Measurements from ENCODE around the gene SLC66A2. TPM values are rescaled to one million over a fixed set of nuclear protein-coding genes. Genes with fewer than 3 reads are reported as not detected.
A peak's percentile ranks its signal among the peaks of the same experiment; 100 is the strongest.

The SLC66A2 gene
- total and polyA plus RNA-seq, 2 of the 13 experiments (the other 11 are each of a cell fraction or from before 2014, with no cell fraction given) = 33.5 to 41.9 TPM

GRCh38 chr18:79933765-79934164 lies 17.7 kb downstream of the SLC66A2 start (continued):
- TF ChIP-seq POLR2AphosphoS2 (IDR thresholded peaks at IDR 0.05; ENCODE audit: low read depth, low read length) = no peak
- no peak for TF ChIP-seq MBD4 (IDR thresholded peaks at IDR 0.05; ENCODE audit: borderline replicate concordance, low read length)
- TF ChIP-seq, protein P1, sequence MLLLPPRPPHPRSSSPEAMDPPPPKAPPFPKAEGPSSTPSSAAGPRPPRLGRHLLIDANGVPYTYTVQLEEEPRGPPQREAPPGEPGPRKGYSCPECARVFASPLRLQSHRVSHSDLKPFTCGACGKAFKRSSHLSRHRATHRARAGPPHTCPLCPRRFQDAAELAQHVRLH (CRISPR knock-in tag; IDR thresholded peaks at IDR 0.05; ENCODE audit: borderline replicate concordance, low read depth) = 0 out of 2 replicates have a peak, but pooled peaks have one; percentile 37
- TF ChIP-seq TCF7L2 (IDR thresholded peaks at IDR 0.05; ENCODE audit: low read depth, low read length) = no peak
- TF ChIP-seq, protein P2, sequence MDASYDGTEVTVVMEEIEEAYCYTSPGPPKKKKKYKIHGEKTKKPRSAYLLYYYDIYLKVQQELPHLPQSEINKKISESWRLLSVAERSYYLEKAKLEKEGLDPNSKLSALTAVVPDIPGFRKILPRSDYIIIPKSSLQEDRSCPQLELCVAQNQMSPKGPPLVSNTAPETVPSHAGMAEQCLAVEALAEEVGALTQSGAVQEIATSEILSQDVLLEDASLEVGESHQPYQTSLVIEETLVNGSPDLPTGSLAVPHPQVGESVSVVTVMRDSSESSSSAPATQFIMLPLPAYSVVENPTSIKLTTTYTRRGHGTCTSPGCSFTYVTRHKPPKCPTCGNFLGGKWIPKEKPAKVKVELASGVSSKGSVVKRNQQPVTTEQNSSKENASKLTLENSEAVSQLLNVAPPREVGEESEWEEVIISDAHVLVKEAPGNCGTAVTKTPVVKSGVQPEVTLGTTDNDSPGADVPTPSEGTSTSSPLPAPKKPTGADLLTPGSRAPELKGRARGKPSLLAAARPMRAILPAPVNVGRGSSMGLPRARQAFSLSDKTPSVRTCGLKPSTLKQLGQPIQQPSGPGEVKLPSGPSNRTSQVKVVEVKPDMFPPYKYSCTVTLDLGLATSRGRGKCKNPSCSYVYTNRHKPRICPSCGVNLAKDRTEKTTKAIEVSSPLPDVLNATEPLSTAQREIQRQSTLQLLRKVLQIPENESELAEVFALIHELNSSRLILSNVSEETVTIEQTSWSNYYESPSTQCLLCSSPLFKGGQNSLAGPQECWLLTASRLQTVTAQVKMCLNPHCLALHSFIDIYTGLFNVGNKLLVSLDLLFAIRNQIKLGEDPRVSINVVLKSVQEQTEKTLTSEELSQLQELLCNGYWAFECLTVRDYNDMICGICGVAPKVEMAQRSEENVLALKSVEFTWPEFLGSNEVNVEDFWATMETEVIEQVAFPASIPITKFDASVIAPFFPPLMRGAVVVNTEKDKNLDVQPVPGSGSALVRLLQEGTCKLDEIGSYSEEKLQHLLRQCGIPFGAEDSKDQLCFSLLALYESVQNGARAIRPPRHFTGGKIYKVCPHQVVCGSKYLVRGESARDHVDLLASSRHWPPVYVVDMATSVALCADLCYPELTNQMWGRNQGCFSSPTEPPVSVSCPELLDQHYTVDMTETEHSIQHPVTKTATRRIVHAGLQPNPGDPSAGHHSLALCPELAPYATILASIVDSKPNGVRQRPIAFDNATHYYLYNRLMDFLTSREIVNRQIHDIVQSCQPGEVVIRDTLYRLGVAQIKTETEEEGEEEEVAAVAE (CRISPR knock-in tag; IDR thresholded peaks at IDR 0.05; ENCODE audit: borderline replicate concordance) = 0 out of 2 replicates have a peak, but pooled peaks have one; percentile 27
- peak; percentile 44; the same call in 1 of the 2 replicates for TF ChIP-seq ELF1 (CRISPR knock-in tag; IDR thresholded peaks at IDR 0.05)
- TF ChIP-seq THAP11 (CRISPR knock-in tag; IDR thresholded peaks at IDR 0.05) = peak; percentile 55; the same call in 1 of the 2 replicates
- no peak for TF ChIP-seq DMAP1 (CRISPR knock-in tag; IDR thresholded peaks at IDR 0.05)
- no peak for TF ChIP-seq SRSF4 (IDR thresholded peaks at IDR 0.05; ENCODE audit: low read depth, low read length, poor library complexity, severe bottlenecking)
- TF ChIP-seq MXD4 (CRISPR knock-in tag; IDR thresholded peaks at IDR 0.05) = no peak; the same call in 1 of the 2 replicates
- TF ChIP-seq DRAP1 (CRISPR knock-in tag; IDR thresholded peaks at IDR 0.05) = no peak
- TF ChIP-seq FOXK2 (IDR thresholded peaks at IDR 0.05) = peak; percentile 61
- no peak for TF ChIP-seq ZNF446 (CRISPR knock-in tag; IDR thresholded peaks at IDR 0.05)
- TF ChIP-seq MAF1 (CRISPR knock-in tag; IDR thresholded peaks at IDR 0.05; ENCODE audit: borderline replicate concordance) = no peak
- no peak for TF ChIP-seq SYNCRIP (IDR thresholded peaks at IDR 0.05; ENCODE audit: insufficient read depth, low read depth, low read length)
- TF ChIP-seq ZNF230 (CRISPR knock-in tag; IDR thresholded peaks at IDR 0.05) = no peak
- no peak for TF ChIP-seq KAT7 (CRISPR knock-in tag; IDR thresholded peaks at IDR 0.05; ENCODE audit: borderline replicate concordance)
- TF ChIP-seq ZHX2 (IDR thresholded peaks at IDR 0.05; ENCODE audit: low read depth) = no peak
- no peak for TF ChIP-seq ZHX2 (CRISPR knock-in tag; IDR thresholded peaks at IDR 0.05; ENCODE audit: borderline replicate concordance)
- TF ChIP-seq ZNF121 (CRISPR knock-in tag; IDR thresholded peaks at IDR 0.05) = no peak
- no peak for TF ChIP-seq ZNF101 (CRISPR knock-in tag; IDR thresholded peaks at IDR 0.05; ENCODE audit: borderline replicate concordance, low read depth)
